ENCODE results near the gene IL2RA.

Gene IL2RA

GRCh38 chr10:6023661-6024333, 38.4 kb downstream of the IL2RA start:
- Mint-ChIP-seq H3K4me1 (no peaks in the 10 kb centered on the region), H3K4me3 (no peak overlapping the region), H3K36me3 (ENCODE audit: insufficient read depth) (no peaks in the 10 kb centered on the region), H3K27ac (ENCODE audit: low read depth) (no peak overlapping the region), H3K9me3 (no peaks in the 10 kb centered on the region), H3K27me3 (no peaks in the 10 kb centered on the region)
- ATAC-seq (replicated peaks; ENCODE audit: extremely low read depth, poor library complexity, severe bottlenecking) (no peak), DNase-seq (ENCODE audit: low spot score in 2 of 2) (no peak)

GRCh38 chr10:6022660-6023059, 39.5 kb downstream of the IL2RA start:
- Mint-ChIP-seq H3K36me3 (ENCODE audit: insufficient read depth) (no peaks in the 10 kb centered on the region), H3K27ac (ENCODE audit: low read depth) (no peak overlapping the region), H3K4me3 (no peak overlapping the region), H3K27me3 (no peaks in the 10 kb centered on the region), H3K4me1 (no peaks in the 10 kb centered on the region), H3K9me3 (no peaks in the 10 kb centered on the region)
- DNase-seq (ENCODE audit: low spot score in 2 of 2) (no peak), ATAC-seq (replicated peaks; ENCODE audit: extremely low read depth, poor library complexity, severe bottlenecking) (no peak)

- H3K27me3 Mint-ChIP-seq, result no peaks in the 10 kb centered on the region
- no peaks in the 10 kb centered on the region for H3K4me1 Mint-ChIP-seq
- no peaks in the 10 kb centered on the region for H3K9me3 Mint-ChIP-seq
- DNase-seq (ENCODE audit: low spot score in 2 of 2) (no peak), ATAC-seq (replicated peaks; ENCODE audit: extremely low read depth, poor library complexity, severe bottlenecking) (no peak)
- no peak overlapping the region for H3K4me3 Mint-ChIP-seq
- no peaks in the 10 kb centered on the region for H3K36me3 Mint-ChIP-seq (ENCODE audit: insufficient read depth)
- H3K27ac Mint-ChIP-seq (ENCODE audit: low read depth), result no peak overlapping the region
Observed at GRCh38 chr10:6020826-6021225, 41.3 kb downstream of the IL2RA start.

DNA sequence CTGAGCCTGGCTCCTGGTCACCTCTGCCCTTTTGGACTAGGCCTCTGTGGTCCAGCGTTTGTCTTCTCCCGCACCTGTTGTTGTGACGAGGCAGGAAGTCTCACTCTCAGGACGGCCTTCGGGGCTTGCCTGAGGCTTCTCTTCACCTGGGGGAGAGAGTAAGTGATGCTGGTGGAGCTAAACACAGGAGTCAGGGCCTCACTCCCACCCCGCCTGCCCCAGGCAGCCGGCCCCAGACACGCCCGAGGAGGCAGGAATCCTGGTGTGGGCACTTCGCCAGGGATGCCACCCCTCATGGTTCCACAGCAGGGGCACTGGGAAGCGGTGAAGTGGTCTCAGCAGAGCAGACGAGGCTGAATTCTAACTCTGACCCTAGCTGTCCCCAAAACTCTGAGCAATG, 42.4 kb downstream of the IL2RA start:
- H3K4me3 Mint-ChIP-seq, result no peak overlapping the region
- H3K9me3 Mint-ChIP-seq, result no peaks in the 10 kb centered on the region
- DNase-seq (ENCODE audit: low spot score in 2 of 2) (no peak), ATAC-seq (replicated peaks; ENCODE audit: extremely low read depth, poor library complexity, severe bottlenecking) (no peak)
- no peaks in the 10 kb centered on the region for H3K36me3 Mint-ChIP-seq (ENCODE audit: insufficient read depth)
- no peak overlapping the region for H3K27ac Mint-ChIP-seq (ENCODE audit: low read depth)
- H3K4me1 Mint-ChIP-seq, result peaks cover under 1% of the 10 kb centered on the region
- no peaks in the 10 kb centered on the region for H3K27me3 Mint-ChIP-seq

DNA sequence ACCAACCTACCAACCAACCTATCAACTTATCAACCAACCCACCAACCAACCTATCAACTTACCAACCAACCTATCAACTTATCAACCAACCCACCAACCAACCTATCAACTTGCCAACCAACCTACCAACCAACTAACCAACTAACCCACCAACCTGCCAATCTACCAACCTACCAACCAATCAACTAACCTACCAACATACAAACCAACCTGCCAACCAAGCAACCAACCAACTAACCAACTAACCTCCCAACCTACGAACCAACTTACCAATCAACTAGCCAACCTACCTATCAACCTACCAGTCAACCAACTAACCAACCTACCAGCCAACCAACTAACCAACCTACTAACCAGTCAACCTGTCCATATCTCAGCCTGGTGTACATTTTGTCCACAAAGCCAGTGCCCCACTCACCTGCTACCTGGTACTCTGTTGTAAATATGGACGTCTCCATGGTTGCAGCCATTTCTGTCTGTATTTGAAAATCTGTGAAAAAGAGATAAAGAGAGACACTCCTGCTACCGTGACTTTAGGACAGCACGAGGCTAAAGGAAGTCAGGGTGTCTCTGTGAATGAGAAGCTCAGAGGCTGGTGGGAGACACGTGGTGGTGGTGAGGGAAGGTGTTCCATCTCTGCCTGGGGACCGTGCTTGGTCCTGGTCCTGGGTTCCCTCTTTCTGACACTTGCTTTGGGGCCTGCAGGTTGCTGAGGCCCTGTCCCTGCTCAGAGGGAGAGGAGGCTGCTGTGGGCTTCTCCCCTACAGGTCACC, 43.0 kb downstream of the IL2RA start:
- Mint-ChIP-seq H3K36me3 (ENCODE audit: insufficient read depth) (no peaks in the 10 kb centered on the region), H3K27ac (ENCODE audit: low read depth) (no peak overlapping the region), H3K9me3 (no peaks in the 10 kb centered on the region), H3K4me1 (peaks cover 7% of the 10 kb centered on the region), H3K4me3 (no peak overlapping the region), H3K27me3 (no peaks in the 10 kb centered on the region)
- ATAC-seq (replicated peaks; ENCODE audit: extremely low read depth, poor library complexity, severe bottlenecking), result no peak
- DNase-seq (ENCODE audit: low spot score in 2 of 2), result no peak

DNA sequence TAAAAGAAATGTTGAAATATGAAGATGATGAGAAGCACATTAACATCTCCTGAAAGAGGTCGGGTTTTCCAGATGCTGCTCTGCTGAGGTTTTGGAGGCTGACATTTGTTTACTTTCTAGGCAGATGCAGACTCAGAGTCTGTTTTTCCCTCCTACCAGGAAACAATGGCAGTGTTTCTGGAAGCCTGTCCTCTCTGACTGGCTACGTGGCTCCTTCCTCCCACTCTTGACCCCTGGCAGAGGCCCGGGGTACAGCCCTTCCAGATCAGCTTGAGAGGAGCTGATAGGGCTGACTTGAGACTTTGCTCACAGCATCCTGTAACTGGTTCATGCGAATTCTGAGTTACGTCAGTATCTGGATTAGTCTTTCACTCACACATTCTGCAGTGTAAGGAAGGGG, 43.7 kb downstream of the IL2RA start:
- H3K9me3 Mint-ChIP-seq, result no peaks in the 10 kb centered on the region
- no peak overlapping the region for H3K4me3 Mint-ChIP-seq
- no peaks in the 10 kb centered on the region for H3K36me3 Mint-ChIP-seq (ENCODE audit: insufficient read depth)
- ATAC-seq (replicated peaks; ENCODE audit: extremely low read depth, poor library complexity, severe bottlenecking), result no peak
- no peak overlapping the region for H3K27ac Mint-ChIP-seq (ENCODE audit: low read depth)
- H3K27me3 Mint-ChIP-seq, result no peaks in the 10 kb centered on the region
- DNase-seq (ENCODE audit: low spot score in 2 of 2), result no peak
- peaks cover 10% of the 10 kb centered on the region for H3K4me1 Mint-ChIP-seq

DNA sequence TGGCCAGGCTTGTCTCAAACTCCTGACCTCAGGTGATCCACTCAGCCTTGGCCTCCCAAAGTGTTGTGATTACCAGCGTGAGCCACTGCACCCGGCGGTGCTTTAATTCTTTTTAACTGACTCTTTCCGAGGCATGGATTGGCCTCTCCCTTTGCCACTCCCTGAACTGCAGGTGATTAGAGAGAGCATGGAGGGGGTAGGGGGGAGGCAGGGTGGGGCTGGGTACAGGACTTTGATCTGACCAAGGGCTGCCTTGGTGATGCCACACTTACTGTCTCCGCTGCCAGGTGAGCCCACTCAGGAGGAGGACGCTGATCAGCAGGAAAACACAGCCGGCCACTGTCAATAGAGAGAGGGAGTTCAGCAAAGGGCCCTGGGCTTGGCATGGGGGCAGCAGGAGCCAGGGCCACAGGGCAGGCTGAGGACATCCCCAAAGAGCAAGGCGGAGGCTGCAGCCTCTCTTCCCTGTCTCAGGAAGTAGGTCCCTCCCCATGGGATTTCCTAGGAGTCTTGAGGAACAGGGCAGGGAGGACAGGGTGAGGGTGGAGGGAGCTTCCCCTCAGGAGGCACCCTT, 44.3 kb downstream of the IL2RA start:
- H3K27me3 Mint-ChIP-seq, result no peaks in the 10 kb centered on the region
- ATAC-seq (replicated peaks; ENCODE audit: extremely low read depth, poor library complexity, severe bottlenecking), result no peak
- H3K4me1 Mint-ChIP-seq, result peaks cover 10% of the 10 kb centered on the region
- H3K4me3 Mint-ChIP-seq, result no peak overlapping the region
- no peak for DNase-seq (ENCODE audit: low spot score in 2 of 2)
- no peaks in the 10 kb centered on the region for H3K9me3 Mint-ChIP-seq
- no peak overlapping the region for H3K27ac Mint-ChIP-seq (ENCODE audit: low read depth)
- H3K36me3 Mint-ChIP-seq (ENCODE audit: insufficient read depth), result no peaks in the 10 kb centered on the region

DNA sequence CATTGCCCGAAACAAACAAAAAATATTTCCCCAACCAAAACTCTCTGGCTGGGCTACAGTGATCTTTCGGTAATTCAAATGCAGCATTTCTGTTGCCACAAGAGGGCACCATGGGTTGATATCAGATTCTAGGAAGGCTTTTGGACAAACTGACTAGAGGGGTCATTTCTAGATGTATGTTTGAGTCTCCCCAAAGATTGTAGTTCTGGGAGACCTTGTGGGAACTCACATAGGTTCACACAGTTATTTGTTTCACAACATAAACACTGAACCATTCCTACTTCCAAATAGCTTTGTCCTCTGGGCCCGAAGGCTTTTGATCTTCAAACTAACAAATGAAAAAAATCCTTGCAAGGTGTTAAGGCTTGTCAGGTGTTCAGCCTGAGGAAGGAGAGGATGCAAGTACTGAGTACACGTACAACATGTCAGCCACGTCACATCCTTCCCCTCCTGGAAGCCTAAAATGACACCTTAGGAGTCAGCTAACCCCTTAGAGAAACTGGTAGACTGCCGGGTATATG, 47.9 kb downstream of the IL2RA start:
- ATAC-seq (replicated peaks; ENCODE audit: extremely low read depth, poor library complexity, severe bottlenecking), result peak; percentile 99

DNA sequence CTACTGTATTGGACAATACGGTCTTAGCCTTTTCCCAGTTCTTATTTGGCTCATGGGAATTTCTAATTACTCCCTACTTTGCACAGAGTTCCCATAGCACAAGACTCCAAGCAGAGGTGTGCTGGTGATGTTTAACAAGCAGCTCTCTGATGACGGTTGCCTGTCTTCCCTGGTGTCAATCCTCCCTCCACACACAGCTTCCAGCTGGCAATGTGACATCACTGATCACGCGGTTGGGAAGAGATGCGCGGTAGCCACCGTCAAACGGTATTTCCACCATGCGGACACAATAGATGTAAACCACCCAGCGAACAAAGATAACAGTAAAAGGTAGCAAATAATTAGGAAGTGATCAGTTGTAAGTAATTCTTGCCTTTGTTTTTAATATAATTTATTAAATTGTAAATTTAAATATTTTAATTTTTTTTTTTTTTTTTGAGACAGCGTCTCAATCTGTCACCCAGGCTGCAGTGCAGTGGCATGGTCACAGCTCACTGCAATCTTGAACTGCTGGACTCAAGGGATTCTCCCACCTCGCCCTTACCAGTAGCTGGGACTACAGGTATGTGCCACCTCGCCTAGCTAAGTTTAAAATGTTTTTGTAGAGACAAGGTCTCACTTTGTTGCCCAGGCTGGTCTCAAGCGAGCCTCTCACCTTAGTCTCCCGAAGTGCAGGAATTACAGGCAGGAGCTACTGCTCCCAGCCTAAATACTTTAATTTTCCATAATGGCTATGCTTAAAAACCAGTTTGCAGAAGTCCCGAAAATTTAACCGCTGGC, 48.6 kb downstream of the IL2RA start:
- Mint-ChIP-seq H3K36me3 (ENCODE audit: insufficient read depth) (no peaks in the 10 kb centered on the region), H3K27me3 (peaks cover 10% of the 10 kb centered on the region), H3K27ac (ENCODE audit: low read depth) (peak overlapping the region; percentile 93), H3K4me3 (no peak overlapping the region), H3K9me3 (no peaks in the 10 kb centered on the region), H3K4me1 (peaks cover 10% of the 10 kb centered on the region)
- ATAC-seq (replicated peaks; ENCODE audit: extremely low read depth, poor library complexity, severe bottlenecking) (no peak), DNase-seq (ENCODE audit: low spot score in 2 of 2) (no peak)

More for the DNA sequence above, 47.9 kb downstream of the IL2RA start:
- Mint-ChIP-seq H3K27ac (ENCODE audit: low read depth) (peak overlapping the region; percentile 93), H3K9me3 (no peaks in the 10 kb centered on the region), H3K36me3 (ENCODE audit: insufficient read depth) (no peaks in the 10 kb centered on the region), H3K4me3 (no peak overlapping the region), H3K27me3 (peaks cover 3% of the 10 kb centered on the region), H3K4me1 (peaks cover 10% of the 10 kb centered on the region)
- peak; percentile 50 to 55 for DNase-seq (ENCODE audit: low spot score in 2 of 2)

- DNase-seq (ENCODE audit: low spot score in 2 of 2), result no peak
- peaks cover 22% of the 10 kb centered on the region for H3K27me3 Mint-ChIP-seq
- peaks cover 10% of the 10 kb centered on the region for H3K4me1 Mint-ChIP-seq
- no peak for ATAC-seq (replicated peaks; ENCODE audit: extremely low read depth, poor library complexity, severe bottlenecking)
- H3K4me3 Mint-ChIP-seq, result no peak overlapping the region
- H3K9me3 Mint-ChIP-seq, result no peaks in the 10 kb centered on the region
- no peaks in the 10 kb centered on the region for H3K36me3 Mint-ChIP-seq (ENCODE audit: insufficient read depth)
- no peak overlapping the region for H3K27ac Mint-ChIP-seq (ENCODE audit: low read depth)
Observed at GRCh38 chr10:6012121-6012905, 49.9 kb downstream of the IL2RA start.

DNA sequence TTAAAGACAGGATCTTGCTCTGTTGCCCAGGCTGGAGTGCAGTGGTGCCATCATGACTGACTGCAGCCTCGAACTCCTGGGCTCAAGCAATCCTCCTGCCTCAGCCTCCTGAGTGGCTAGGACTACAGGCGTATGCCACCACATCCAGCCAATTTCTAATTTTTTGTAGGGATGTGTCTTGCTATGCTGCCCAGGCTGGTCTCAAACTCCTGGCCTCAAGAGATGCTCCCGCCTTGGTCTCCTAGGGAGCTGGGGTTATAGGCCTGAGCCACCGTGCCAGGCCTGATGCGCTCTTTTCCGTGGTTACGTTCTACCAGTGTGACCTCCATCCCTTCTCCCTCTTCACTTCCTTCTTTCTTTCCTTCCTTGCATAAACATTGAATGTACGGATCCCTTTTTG, 50.6 kb downstream of the IL2RA start:
- Mint-ChIP-seq H3K27ac (ENCODE audit: low read depth) (no peak overlapping the region), H3K4me1 (peaks cover 10% of the 10 kb centered on the region)
- ATAC-seq (replicated peaks; ENCODE audit: extremely low read depth, poor library complexity, severe bottlenecking), result no peak

DNA sequence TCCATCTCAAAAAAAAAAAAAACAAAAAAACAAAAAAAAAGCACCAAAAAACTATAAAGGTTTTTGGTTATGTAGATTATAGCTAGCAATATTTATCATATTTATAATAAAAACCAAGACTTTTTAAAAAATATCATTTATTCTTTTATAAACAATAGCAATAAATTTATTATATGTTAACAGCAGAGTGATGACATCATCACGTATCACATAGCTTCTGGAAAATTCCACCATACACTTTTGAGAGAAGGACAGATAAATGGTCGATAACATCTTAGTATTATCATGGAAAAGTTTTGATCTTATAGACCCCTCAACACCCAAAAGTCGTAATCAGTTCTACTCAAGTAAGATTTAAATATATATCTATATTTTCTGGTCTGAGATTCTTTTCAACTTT, 51.6 kb downstream of the IL2RA start:
- H3K36me3 Mint-ChIP-seq (ENCODE audit: insufficient read depth), result no peaks in the 10 kb centered on the region
- H3K9me3 Mint-ChIP-seq, result no peaks in the 10 kb centered on the region
- DNase-seq (ENCODE audit: low spot score in 2 of 2), result no peak
- no peak overlapping the region for H3K4me3 Mint-ChIP-seq
- H3K27me3 Mint-ChIP-seq, result peaks cover 40% of the 10 kb centered on the region
- H3K4me1 Mint-ChIP-seq, result peaks cover 10% of the 10 kb centered on the region
- no peak overlapping the region for H3K27ac Mint-ChIP-seq (ENCODE audit: low read depth)
- ATAC-seq (replicated peaks; ENCODE audit: extremely low read depth, poor library complexity, severe bottlenecking), result no peak

More for the DNA sequence above, 50.6 kb downstream of the IL2RA start:
- no peak for DNase-seq (ENCODE audit: low spot score in 2 of 2)
- Mint-ChIP-seq H3K4me3 (no peak overlapping the region), H3K36me3 (ENCODE audit: insufficient read depth) (no peaks in the 10 kb centered on the region), H3K9me3 (no peaks in the 10 kb centered on the region), H3K27me3 (peaks cover 30% of the 10 kb centered on the region)
